HepG2 (cell line): ENCODE results near the gene CTNND2. TPM values are rescaled to one million over a fixed set of nuclear protein-coding genes. Genes with fewer than 3 reads are reported as not detected.

Source experiments
- ATAC-seq: fragments of 200-7000 bp; cut with Tn5 transposase; 3 replicates; pipeline ENCODE4 v1.9.1; 2020; ENCODE audit warnings: mild to moderate bottlenecking, moderate library complexity
- BruUV-seq: library from RNA; stranded (reverse); fragments of 400-500 nt; replicated peaks from 2 replicates; lab custom pipeline; 2021; lab: Mats Ljungman, UMichigan
- CTCF ChIA-PET: fragments of 300-600 bp; formaldehyde crosslinking; extraction: SDS; loops from one replicate; lab custom pipeline; 2021; ENCODE audit warnings: low total read pairs, inconsistent platforms, low intra/inter-chr PET ratio; lab: Yijun Ruan, JAX
- POLR2A ChIA-PET: fragments of 350-600 bp; sonication (Branson Sonifier 250); formaldehyde crosslinking; loops from one replicate; lab custom pipeline; 2020; ENCODE audit warnings: antibody characterized with exemption, inconsistent platforms; lab: Yijun Ruan, JAX
- DNase-seq: peaks from one replicate; pipeline ENCODE4 v3.0.0-alpha.2; 2015; ENCODE audit warnings: low spot score
- FAIRE-seq: peaks from 3 replicates; lab custom pipeline; 2011; peaks lifted over from hg19 to GRCh38; lab: Jason Lieb, UNC
- H2AFZ ChIP-seq: one replicate; pipeline ENCODE4 v1.6.1; 2011; ENCODE audit warnings: low read length, inconsistent platforms
- H3K27ac ChIP-seq: fragments of 300-600 bp; 3 replicates; pipeline ENCODE4 v1.8.0; 2011; ENCODE audit warnings: mixed run types, mild to moderate bottlenecking, mixed read lengths, low read length, inconsistent platforms; ENCODE audit not compliant: insufficient read depth; ENCODE audit errors: extremely low read length
- H3K27me3 ChIP-seq, 2 experiments: fragments of 200-600 bp in 1 of 2; 2 replicates in 1 of 2; 3 replicates in 1 of 2; pipeline versions ENCODE4 v1.6.0 to v1.8.0; 2011; ENCODE audit warnings: low read length in 2 of 2, mild to moderate bottlenecking in 2 of 2, moderate library complexity in 2 of 2, inconsistent platforms in 1 of 2; ENCODE audit not compliant: insufficient read depth in 2 of 2, control insufficient read depth in 1 of 2
- H3K36me3 ChIP-seq, 2 experiments: fragments of 200-600 bp in 1 of 2; replicated peaks in 1 of 2; 2 replicates in 1 of 2; 3 replicates in 1 of 2; pipeline versions ENCODE4 v1.5.1 to v1.8.0; 2011; ENCODE audit warnings: low read length in 2 of 2, inconsistent platforms in 1 of 2; ENCODE audit not compliant: insufficient read depth in 2 of 2, control insufficient read depth in 1 of 2
- H3K4me1 ChIP-seq: 2 replicates; pipeline ENCODE4 v1.5.1; 2012; ENCODE audit warnings: low read length, inconsistent platforms; ENCODE audit not compliant: insufficient read depth
- H3K4me2 ChIP-seq: 2 replicates; pipeline ENCODE4 v1.6.0; 2011; ENCODE audit warnings: low read depth, low read length, inconsistent platforms
- H3K4me3 ChIP-seq, 3 experiments: fragments of 200-600 bp in 1 of 3; sonication (generic), shearing (Covaris generic) in 1 of 3; replicated peaks in 1 of 3; 2 replicates each; pipeline ENCODE4 v1.5.1; 2011 to 2016; ENCODE audit warnings: low read length in 3 of 3, inconsistent platforms in 2 of 3, low read depth in 2 of 3, mild to moderate bottlenecking in 2 of 3, control low read depth in 1 of 3, mixed read lengths in 1 of 3; ENCODE audit not compliant: insufficient read depth in 1 of 3
- H3K79me2 ChIP-seq: one replicate; pipeline ENCODE4 v1.6.1; 2011; ENCODE audit warnings: low read length, inconsistent platforms; ENCODE audit not compliant: insufficient read depth
- H3K9ac ChIP-seq: 2 replicates; pipeline ENCODE4 v1.6.0; 2011; ENCODE audit warnings: mild to moderate bottlenecking, low read depth, low read length, inconsistent platforms; ENCODE audit not compliant: insufficient read depth
- H3K9me3 ChIP-seq: 2 replicates; pipeline ENCODE4 v1.5.1; 2012; ENCODE audit warnings: mild to moderate bottlenecking, low read length
- H4K20me1 ChIP-seq: 2 replicates; pipeline ENCODE4 v1.6.0; 2011; ENCODE audit warnings: inconsistent platforms, mild to moderate bottlenecking, low read length, moderate library complexity; ENCODE audit not compliant: insufficient read depth
- FOSL1 ChIP-seq: sonication (generic); formaldehyde crosslinking; IDR thresholded peaks from 2 replicates; pipeline ENCODE4 v1.9.0; 2021; ENCODE audit warnings: missing genetic modification reagents, borderline replicate concordance
- IRF9 ChIP-seq: sonication (generic); formaldehyde crosslinking; IDR thresholded peaks from 2 replicates; pipeline ENCODE4 v1.8.0; 2022; ENCODE audit warnings: missing genetic modification reagents, mild to moderate bottlenecking, borderline replicate concordance
- KAT8 ChIP-seq: IDR thresholded peaks from 2 replicates; pipeline ENCODE4 v1.6.1; 2016; ENCODE audit warnings: missing genetic modification reagents, missing compliant biosample characterization
- KLF9 ChIP-seq: IDR thresholded peaks from 2 replicates; pipeline ENCODE4 v1.6.1; 2016; ENCODE audit warnings: low read depth
- KMT2B ChIP-seq: IDR thresholded peaks from 2 replicates; pipeline ENCODE4 v1.6.1; 2016; ENCODE audit warnings: missing genetic modification reagents, missing compliant biosample characterization
- MBD4 ChIP-seq: IDR thresholded peaks from 2 replicates; pipeline ENCODE4 v1.6.1; 2012; ENCODE audit warnings: low read length, inconsistent platforms, borderline replicate concordance
- PPARG ChIP-seq: conservative IDR thresholded peaks from 2 replicates; pipeline ENCODE4 v1.6.1; 2016; ENCODE audit warnings: missing biosample characterization, missing genetic modification reagents
- SKIL ChIP-seq: sonication (generic); formaldehyde crosslinking; IDR thresholded peaks from 2 replicates; pipeline ENCODE4 v1.8.0; 2022; ENCODE audit warnings: missing genetic modification reagents, mild to moderate bottlenecking, moderate library complexity, borderline replicate concordance
- SMAD9 ChIP-seq: sonication (generic); formaldehyde crosslinking; IDR thresholded peaks from 2 replicates; pipeline ENCODE4 v1.5.1; 2020; ENCODE audit warnings: mild to moderate bottlenecking, missing genetic modification reagents
- U2AF1 ChIP-seq: fragments of 200-400 bp; formaldehyde crosslinking; optimal IDR thresholded peaks from 2 replicates; pipeline ENCODE3; 2017; ENCODE audit warnings: mild to moderate bottlenecking, low read depth, low read length
- ZBTB38 ChIP-seq: sonication (generic); formaldehyde crosslinking; IDR thresholded peaks from 2 replicates; pipeline ENCODE4 v1.5.1; 2020; ENCODE audit warnings: mild to moderate bottlenecking, missing genetic modification reagents
- WGBS: methylation state at CpG from one replicate; pipeline ENCODE4 v1.1.6; 2017; ENCODE audit warnings: low lambda C conversion rate; 5-methylcytosine and 5-hydroxymethylcytosine counted together
- in situ Hi-C: cut with HindIII; loops from 2 replicates; pipeline ENCODE4 v1.10.0; 2017; ENCODE audit warnings: low pct_unique_long_range_greater_than_20kb; ENCODE audit not compliant: extremely low pct_ligation_motif_present
- intact Hi-C: fragments of 100-400 bp; cut with micrococcal nuclease; formaldehyde crosslinking; loops from one replicate; pipeline ENCODE4 v1.10.0; 2022; ENCODE audit not compliant: unreplicated experiment
- polyA plus RNA-seq, 8 experiments: library from polyadenylated mRNA; depleted of rRNA in 3 of 8; stranded (reverse) in 7 of 8; unstranded in 1 of 8; fragments of >200 nt; fragmentation: Illumina TruSeq in 4 of 8; extraction: Trizol in 4 of 8; gene quantifications; 2 replicates each; pipeline versions ENCODE4 v1.2.1 to v1.2.3, GENCODE V29; 2011 to 2016; ENCODE audit warnings: low read depth in 4 of 8, missing spikeins in 1 of 8, mixed read lengths in 1 of 8; ENCODE audit not compliant: insufficient read depth in 1 of 8
- total RNA-seq, 5 experiments: library from RNA; depleted of rRNA; stranded (reverse); fragments of >200 nt; fragmentation: Illumina TruSeq; extraction: Trizol; gene quantifications; 2 replicates each; pipeline ENCODE4 v1.2.3, GENCODE V29; 2016; ENCODE audit warnings: low read depth in 1 of 5

Gene CTNND2
- total and polyA plus RNA-seq, 2 of the 13 experiments (the other 11 are each of a cell fraction or from before 2014, with no cell fraction given): not detected

GRCh38 chr5:11387382-11387781 lies 516.9 kb downstream of the CTNND2 start:
- POLR2A ChIA-PET: no interaction called here
- Histone ChIP-seq H3K27me3 (peaks cover 5 to 36% of the 10 kb centered on the region in 2 experiments), H3K27ac (no peak overlapping the region), H3K4me1 (peaks cover 6% of the 10 kb centered on the region; the same call in 1 of the 2 replicates), H3K79me2 (no peaks in the 10 kb centered on the region), H3K9ac (no peak overlapping the region), H3K4me2 (no peak overlapping the region), H4K20me1 (no peaks in the 10 kb centered on the region), H3K36me3 (no peaks in the 10 kb centered on the region), H2AFZ (no peak overlapping the region), H3K4me3 (no peak overlapping the region), H3K9me3 (no peaks in the 10 kb centered on the region)
- DNase-seq (no peak), ATAC-seq (no peak), FAIRE-seq (no peak)
- in situ Hi-C loops (loop anchor here (25.0 kb wide), 1 partner anchor 225 kb away; no protein-coding TSS in a partner anchor), intact Hi-C loops (loop anchor here (10.0 kb wide), 1 partner anchor 237 kb away; no protein-coding TSS in a partner anchor)
- CTCF ChIA-PET: no interaction called here
- 24% methylated on average over 2 of the region's 3 CpGs for whole genome bisulfite sequencing
- BruUV-seq: no TSS peak
- TF ChIP-seq SMAD9 (CRISPR knock-in tag) (no peak), KAT8 (no peak), MBD4 (no peak), ZBTB38 (no peak), KLF9 (no peak), SKIL (CRISPR knock-in tag) (no peak), U2AF1 (no peak)

GRCh38 chr5:11386398-11386797 lies 517.8 kb downstream of the CTNND2 start:
- Histone ChIP-seq H3K27ac (no peak overlapping the region), H2AFZ (no peak overlapping the region), H3K4me3 (no peak overlapping the region), H3K4me2 (no peak overlapping the region), H4K20me1 (no peaks in the 10 kb centered on the region), H3K9ac (no peak overlapping the region)
- no peak for FAIRE-seq
- TF ChIP-seq FOSL1 (no peak), PPARG (CRISPR knock-in tag) (no peak), KMT2B (CRISPR knock-in tag) (no peak), IRF9 (CRISPR knock-in tag) (no peak), SKIL (CRISPR knock-in tag) (no peak)
- TF ChIP-seq, all 625 proteins: peak for 0
- H3K79me2 ChIP-seq: no peaks in the 10 kb centered on the region
- in situ Hi-C loops: loop anchor here (25.0 kb wide), 1 partner anchor 226 kb away; no protein-coding TSS in a partner anchor
- no peaks in the 10 kb centered on the region for H3K36me3 ChIP-seq
- CTCF ChIA-PET: no interaction called here
- POLR2A ChIA-PET: no interaction called here
- H3K9me3 ChIP-seq: no peaks in the 10 kb centered on the region
- no TSS peak for BruUV-seq
- WGBS: 0% methylated on average over 2 of the region's 2 CpGs
- H3K4me1 ChIP-seq: peaks cover 6% of the 10 kb centered on the region; the same call in 1 of the 2 replicates
- intact Hi-C loops: loop anchor here (10.0 kb wide), 1 partner anchor 238 kb away; no protein-coding TSS in a partner anchor
- no peak for DNase-seq
- peaks cover 5 to 36% of the 10 kb centered on the region in 2 experiments for H3K27me3 ChIP-seq
- no peak for ATAC-seq
